Right forelimb (tissue), 1 donor: ENCODE measurements around the gene OSER1.

Source experiments
- DNase-seq: peaks from one replicate; pipeline ENCODE4 v3.0.0-alpha.2; 2018

OSER1 gene

DNA sequence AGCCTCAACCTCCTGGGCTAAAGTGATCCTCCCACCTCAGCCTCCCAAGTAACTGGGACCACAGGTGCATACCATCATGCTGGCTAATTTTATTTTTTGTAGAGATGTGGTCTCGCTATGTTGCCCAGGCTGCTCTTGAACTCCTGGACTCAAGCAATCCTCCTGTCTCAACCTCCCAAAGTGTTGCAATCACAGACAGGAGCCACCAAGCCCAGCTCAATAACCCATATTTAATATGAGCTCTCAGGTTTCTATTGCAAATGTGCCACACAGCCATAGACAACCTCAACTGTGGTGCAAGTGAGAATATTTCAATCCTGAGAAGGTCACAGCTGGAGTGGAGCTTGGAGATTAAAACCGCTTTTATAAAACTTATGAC, 38.0 kb downstream of the OSER1 start:
- DNase-seq, result no peak

DNA sequence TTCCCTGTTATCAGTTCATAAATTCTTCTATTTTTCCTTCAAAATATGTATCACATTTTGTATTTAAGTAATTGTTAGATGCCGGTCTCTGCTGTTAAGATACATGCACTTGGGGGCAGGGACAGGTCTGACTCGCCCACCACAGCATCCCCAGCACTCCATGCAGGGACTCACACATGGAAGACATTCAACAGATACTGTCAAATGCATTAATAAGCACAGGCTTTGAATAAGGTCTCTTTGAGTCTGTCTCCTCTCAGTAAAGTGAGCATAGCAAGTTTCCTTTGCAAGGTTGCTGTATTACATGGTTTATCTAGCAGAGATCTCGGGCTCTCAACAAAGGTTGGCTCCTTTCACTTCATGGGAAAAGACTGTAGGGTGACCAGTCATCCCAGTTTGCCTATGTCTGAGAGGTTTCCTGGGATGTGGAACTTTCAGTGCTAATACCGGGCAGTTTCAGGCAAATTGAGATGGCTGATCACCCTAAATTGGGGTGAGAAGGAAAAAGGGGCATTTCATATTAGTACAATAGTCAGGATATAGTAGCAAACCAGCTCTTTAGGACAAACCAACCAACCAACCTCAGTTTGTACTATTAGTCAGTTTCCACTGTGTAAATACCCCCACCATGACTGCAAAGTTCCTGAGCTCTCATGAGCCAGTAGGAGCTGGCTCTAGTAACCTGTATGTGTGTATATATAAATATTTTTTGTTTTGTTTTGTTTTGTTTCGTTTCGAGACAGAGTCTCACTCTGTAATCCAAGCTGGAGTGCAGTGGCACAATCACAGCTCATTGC, 38.6 kb downstream of the OSER1 start:
- DNase-seq, result no peak

DNA sequence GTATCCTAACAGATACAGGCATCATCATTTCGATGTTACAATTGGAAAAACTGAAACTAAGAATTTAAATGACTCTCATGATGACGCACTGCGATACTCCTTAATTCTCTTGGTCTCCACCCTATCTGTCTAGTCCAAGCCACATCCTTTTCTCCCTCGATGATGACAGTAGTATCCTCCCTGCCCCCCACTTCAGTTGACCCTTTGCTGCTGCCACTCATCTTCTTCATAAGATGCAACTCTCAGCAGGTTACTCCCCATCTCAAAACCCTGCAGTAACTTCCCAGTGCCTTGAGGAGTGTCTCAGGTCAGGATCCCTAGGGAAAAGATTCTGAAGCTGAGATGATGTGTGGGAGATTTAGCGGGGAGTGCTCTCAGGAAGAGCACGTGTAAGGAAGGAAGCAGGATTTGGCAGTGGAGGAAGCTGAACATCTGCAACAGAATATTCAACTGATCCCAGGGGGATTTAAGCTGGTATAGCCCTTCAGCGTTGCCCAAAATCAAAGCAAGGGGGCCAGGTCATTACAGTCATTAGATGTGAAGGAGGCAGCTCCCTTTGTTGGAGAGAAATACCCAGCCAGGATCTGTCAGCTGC, 39.7 kb downstream of the OSER1 start:
- DNase-seq, result no peak

DNA sequence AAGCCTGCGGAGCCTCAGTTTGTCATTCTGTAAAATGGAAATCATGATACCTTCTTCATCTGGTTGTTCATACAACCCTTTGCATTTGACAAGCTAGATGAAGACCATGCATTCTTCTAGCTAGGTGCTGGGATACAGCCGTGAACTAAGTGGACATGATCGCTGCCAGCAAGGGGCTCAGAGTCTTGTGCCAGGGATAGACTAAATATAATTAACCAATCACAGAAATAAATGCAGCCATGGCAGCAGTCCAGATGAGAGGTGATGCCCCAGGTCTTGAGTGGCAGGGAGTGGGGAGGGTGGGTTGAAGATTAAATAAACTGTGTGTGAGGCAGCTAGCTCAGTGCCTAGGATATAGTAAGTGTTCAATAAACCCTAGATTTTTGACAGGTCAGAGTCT, 42.8 kb downstream of the OSER1 start:
- DNase-seq, result no peak

DNA sequence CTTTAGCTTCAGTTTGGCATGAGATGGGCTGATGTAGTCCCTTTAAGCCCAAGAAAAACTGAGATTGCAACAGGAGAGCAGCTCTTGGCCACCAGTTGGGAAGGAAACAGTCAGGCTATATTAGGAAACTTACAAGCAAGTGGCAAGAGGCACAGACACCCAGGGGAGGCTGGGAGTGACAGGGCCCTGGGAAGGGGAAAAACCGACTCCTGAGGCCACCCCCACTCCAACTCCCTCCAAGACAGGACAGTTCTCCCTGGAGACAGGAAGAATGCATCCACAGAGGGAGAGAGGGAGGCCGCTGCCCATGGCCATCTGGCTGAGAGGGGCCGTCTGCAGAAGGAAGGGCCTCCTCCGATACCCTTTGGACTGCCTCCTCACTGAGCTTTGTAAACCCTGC, 44.1 kb downstream of the OSER1 start:
- DNase-seq, result no peak

DNA sequence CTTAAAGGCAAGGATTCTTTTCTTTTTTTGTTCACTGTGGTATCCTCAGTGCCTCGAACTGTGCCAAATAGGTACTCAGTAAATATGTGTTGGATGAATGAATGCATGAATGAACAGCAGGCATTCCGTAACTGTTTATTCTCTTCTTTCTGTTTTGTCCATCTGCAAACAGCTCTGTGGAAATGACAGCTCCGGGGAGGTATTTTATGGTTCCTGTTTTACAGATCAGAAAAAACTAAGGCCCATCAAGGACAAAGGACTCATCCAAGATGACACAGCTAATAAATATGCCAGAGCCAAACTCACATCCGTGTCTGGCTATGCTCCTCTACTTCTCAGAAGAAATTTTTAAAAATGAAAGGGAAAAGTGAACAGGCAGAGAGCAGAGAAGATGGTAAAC, 44.6 kb downstream of the OSER1 start:
- no peak for DNase-seq

DNA sequence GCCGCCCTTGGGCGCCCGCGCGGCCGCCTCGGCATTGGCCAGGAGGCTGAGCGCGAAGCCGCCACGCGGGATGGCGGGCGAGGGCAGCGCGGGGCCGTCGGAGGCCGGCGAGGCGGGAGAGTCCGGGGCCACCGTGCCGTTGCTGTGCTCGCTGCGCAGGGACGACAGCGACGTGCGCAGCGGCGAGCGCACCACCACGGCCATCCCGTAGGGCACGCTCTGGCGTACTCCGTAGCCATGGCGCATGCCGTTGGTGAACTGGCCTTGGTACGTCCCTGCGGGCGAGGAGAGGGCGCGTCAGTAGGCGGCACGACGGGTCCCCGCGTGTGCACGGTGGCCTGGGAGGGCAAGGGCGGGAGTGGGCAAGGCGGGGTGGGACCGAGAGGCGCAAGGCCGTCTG, 50.4 kb downstream of the OSER1 start:
- no peak for DNase-seq

DNA sequence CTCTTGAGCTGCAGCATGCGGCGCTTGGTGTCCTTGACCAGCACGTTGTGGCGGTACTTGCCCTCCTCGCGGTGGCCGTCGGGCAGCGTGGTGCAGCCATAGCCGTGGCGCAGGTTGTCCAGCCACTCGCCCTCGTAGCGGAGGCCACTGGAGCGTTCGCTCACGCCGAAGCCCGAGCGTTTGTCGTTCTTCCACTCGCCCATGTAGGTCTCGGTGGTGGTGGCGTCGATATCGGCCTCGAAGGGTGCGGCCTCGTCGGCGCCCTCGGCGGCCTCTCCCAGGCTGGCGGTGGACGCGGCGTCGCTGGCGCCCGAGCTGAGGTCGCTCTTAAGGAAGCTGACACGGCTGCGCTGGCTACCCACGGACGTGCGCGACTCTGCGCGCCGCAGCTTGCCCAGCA, 50.9 kb downstream of the OSER1 start:
- no peak for DNase-seq

DNA sequence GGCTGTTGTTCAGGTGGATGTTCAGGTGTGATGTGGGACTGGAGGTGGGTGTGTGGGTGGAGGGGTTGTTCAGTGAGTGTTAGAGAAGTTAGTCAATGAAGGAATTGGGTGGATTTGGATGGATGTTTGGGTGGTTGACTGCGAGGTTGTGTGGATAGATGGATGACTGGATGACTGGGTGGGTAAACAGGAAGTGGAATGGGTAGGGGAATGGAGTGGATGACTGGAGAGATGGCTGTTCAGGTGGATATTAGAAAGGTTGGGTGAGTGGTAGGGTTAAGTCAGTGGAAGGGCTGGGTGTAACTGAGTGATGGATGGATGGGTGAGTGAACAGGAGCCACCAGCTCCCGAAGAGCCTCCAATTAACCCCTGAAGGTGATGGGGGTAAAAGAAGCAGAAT, 51.4 kb downstream of the OSER1 start:
- no peak for DNase-seq

DNA sequence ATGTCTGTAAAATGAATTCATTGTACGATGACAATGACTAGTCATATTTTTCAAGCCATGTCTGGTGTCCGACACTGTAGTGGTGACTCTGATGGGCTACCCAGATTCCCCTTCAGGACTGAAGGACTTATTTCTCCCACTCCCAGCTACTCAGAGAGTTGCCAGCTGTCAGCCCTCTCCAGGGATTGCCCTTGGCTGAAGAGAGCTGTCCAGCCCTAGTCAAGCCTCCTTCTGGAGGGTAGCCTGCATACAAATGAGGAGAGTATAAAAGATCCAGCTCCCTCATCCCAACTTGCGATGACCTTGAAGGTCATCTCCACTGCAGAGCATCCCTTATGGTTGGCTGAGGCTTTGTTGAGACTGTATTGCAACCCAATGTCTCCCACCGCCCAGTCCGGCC, 53.5 kb downstream of the OSER1 start:
- no peak for DNase-seq

DNA sequence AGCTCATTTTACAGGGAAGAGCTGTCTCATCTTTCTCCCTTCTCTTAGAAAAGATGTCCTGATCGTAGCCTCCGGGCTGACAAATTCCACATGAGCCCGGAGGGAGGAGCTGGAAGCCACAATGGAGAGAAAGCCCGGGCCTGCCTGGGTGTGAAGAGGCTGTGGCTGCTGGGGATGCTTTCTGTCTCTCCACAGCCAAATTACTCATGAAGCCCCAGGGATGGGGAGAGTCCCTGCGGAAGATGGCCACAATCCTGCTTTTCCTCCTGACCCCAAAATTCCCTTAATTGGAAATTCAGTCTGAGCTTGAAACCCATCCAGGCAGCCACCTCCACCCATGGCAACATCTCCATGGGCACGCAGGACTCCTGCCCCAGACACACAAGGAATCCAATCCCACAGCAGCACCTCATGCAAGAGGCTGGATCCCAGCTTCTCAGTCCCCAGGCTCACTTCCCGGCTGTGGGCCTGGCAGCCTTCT, 56.0 kb downstream of the OSER1 start:
- DNase-seq, result no peak

DNA sequence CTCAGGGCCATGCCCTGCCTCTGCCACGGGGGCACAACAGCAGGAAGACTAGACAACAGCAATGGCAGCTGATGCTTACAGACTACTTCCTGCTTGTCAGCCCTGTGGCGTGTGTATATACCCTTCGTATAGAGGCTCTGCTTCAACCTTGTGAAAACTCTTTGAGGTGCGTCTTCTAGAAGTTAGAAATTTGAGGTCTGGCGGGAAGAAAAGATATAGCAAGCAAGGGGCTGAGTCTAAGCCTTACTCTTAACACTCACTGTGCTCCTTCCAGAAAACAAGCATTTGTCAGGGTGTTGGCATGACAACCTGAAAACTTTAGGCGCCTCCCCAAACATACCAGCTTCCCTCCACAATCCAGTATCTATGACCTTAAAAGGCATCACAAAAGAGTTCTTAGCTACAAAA, 56.9 kb downstream of the OSER1 start:
- DNase-seq, result no peak

DNA sequence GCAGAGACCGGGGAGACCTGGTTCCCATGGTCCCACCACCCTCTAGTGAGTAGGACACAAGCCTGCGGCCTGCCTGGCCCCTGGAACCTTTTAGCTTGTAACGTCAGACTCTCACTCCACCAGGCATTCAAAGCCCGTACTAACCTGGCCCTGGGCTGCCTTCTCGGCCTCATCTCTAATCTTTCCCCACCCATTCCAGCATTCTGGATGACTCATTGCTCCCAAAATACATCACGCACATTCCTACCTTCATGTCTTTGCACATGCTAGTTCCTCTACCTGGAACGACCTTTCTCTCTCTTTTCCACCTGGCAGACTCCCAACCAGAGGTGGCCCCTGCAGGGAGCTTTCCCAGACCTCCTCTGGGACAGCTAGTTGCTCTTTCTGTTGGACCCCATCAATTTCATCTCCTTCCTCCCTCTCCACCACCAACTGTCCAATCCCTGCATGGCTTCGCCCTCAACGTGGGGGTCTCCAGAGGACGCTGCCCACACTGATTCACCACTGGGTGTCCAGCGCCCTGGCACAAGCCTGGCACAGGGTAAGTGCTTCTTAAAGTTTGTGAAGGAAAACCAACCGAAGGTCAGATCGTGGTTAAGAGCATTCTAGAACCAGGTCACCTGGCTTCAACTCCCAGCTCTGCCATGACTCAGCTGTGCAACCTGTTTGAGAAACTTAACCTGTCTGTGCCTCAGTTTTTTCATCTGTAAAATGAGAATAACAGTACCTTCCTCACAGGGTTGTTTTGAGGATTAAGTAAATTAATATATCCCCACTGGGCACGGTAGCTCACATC, 58.8 kb downstream of the OSER1 start:
- no peak for DNase-seq

DNA sequence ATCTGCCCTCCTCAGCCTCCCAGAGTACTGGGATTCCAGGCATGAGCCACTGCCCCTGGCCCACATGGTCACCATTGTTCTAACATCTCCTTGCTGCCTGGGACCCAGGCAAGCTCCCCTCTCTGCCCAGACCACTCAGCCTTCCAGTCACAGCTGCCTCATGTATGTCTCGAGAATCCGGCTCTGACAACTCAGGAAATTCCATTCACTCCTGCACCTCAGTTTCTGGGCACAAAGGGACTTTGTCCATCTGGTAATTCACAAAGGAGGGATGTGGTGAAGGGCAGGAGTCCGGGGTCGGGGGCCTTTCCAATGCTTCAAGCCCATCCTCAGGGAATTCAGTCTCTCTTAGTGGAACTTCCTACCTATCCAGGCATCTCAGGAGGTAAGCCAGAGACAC, 64.3 kb downstream of the OSER1 start:
- no peak for DNase-seq
